Smooth muscle cell (in vitro differentiated cells): ENCODE measurements around the gene CORIN. TPM values are rescaled to one million over a fixed set of nuclear protein-coding genes. Genes with fewer than 3 reads are reported as not detected.

Experiments
- DNase-seq: peaks from one replicate; lab custom pipeline; 2025; ENCODE audit not compliant: unreplicated experiment; lab: John Stamatoyannopoulos, UW
- H2AFZ ChIP-seq: fragments of 200-600 bp; sonication (generic); 2 replicates; pipeline ENCODE4 v1.6.0; 2016; ENCODE audit warnings: antibody characterized with exemption, low read depth, mild to moderate bottlenecking
- H3F3A ChIP-seq: fragments of 200-600 bp; sonication (generic); 2 replicates; pipeline ENCODE4 v1.6.0; 2017; ENCODE audit warnings: antibody characterized with exemption, low read depth
- H3K27ac ChIP-seq: fragments of 200-600 bp; sonication (generic); 2 replicates; pipeline ENCODE4 v1.5.1; 2016; ENCODE audit warnings: low read depth, mild to moderate bottlenecking
- H3K27me3 ChIP-seq: fragments of 200-600 bp; sonication (generic); 2 replicates; pipeline ENCODE4 v1.6.1; 2016; ENCODE audit warnings: low read depth, mild to moderate bottlenecking
- H3K36me3 ChIP-seq: fragments of 200-600 bp; sonication (generic); 2 replicates; pipeline ENCODE4 v1.5.1; 2016; ENCODE audit warnings: low read depth
- H3K4me1 ChIP-seq: fragments of 200-600 bp; sonication (generic); 2 replicates; pipeline ENCODE4 v1.5.1; 2016; ENCODE audit warnings: low read depth
- H3K4me2 ChIP-seq: fragments of 200-600 bp; sonication (generic); 2 replicates; pipeline ENCODE4 v1.6.0; 2016; ENCODE audit warnings: mild to moderate bottlenecking
- H3K4me3 ChIP-seq: fragments of 200-600 bp; sonication (generic); 2 replicates; pipeline ENCODE4 v1.5.1; 2016; ENCODE audit warnings: mild to moderate bottlenecking
- H3K79me2 ChIP-seq: fragments of 200-600 bp; sonication (generic); 2 replicates; pipeline ENCODE4 v1.6.0; 2016; ENCODE audit warnings: low read depth, mild to moderate bottlenecking
- H3K9ac ChIP-seq: fragments of 200-600 bp; sonication (generic); 2 replicates; pipeline ENCODE4 v1.6.0; 2016; ENCODE audit warnings: low read depth
- H3K9me3 ChIP-seq: fragments of 200-600 bp; sonication (generic); replicated peaks from 2 replicates; pipeline ENCODE4 v1.5.1; 2016; ENCODE audit warnings: low read depth
- H4K20me1 ChIP-seq: fragments of 200-600 bp; sonication (generic); 2 replicates; pipeline ENCODE4 v1.6.0; 2016; ENCODE audit warnings: low read depth
- CTCF ChIP-seq: fragments of 200-600 bp; sonication (generic); IDR thresholded peaks from 2 replicates; pipeline ENCODE4 v1.5.1; 2017; ENCODE audit warnings: borderline replicate concordance, mild to moderate bottlenecking, antibody characterized with exemption; ENCODE audit not compliant: insufficient read depth, poor library complexity, severe bottlenecking
- WGBS: methylation state at CpG from one replicate; pipeline ENCODE4 v1.1.7; 2016; ENCODE audit warnings: low lambda C conversion rate; 5-methylcytosine and 5-hydroxymethylcytosine counted together
- polyA plus RNA-seq: library from polyadenylated mRNA; unstranded; fragments of >200 nt; fragmentation: Nextera tagmentation; extraction: Ambion mirVana; gene quantifications from 2 replicates; pipeline ENCODE4 v1.2.1, GENCODE V29; 2016
- total RNA-seq: library from RNA; depleted of rRNA; stranded (reverse); fragments of >200 nt; gene quantifications from 2 replicates; pipeline ENCODE4 v1.2.3, GENCODE V29; 2014

Gene CORIN
- total and polyA plus RNA-seq, 2 experiments from 2014 or later = 0.27 to 1.8 TPM

DNA sequence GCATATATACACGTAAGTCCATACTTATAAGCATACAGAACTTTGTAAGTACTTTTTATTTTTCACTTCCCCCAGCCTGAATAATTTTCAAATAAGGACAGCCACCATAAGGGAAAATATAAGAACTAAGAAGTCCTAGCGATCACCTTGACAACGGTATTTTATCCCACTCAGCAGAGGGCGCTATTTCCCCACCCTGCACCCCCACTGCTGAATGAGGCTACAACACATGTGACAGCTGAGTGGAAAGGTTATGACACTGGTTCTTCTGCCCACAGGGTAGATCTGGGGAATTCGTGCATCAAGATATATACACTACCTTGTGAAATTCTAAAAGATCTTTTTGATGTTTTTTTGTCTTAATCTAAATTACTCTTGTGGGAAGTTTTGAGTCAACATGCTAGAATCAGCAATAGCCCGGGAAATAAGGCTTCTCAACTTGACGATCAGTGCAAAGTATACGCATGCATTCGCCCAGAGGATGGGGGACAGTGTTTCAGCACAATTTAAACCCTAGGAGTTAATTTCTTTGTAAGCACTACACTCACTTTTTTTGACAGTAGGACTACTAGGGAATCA is 151.5 kb downstream of the CORIN start:
- H3K79me2 ChIP-seq = no peaks in the 10 kb centered on the region
- no peak overlapping the region for H3K4me2 ChIP-seq
- no peaks in the 10 kb centered on the region for H3K4me1 ChIP-seq
- H3K4me3 ChIP-seq = no peak overlapping the region
- H3K27me3 ChIP-seq = peaks cover 13% of the 10 kb centered on the region
- H3K36me3 ChIP-seq = no peaks in the 10 kb centered on the region
- TF ChIP-seq CTCF = peak; percentile 68
- 43% methylated on average over 9 of the region's 9 CpGs for WGBS
- H2AFZ ChIP-seq = no peak overlapping the region
- DNase-seq = no peak
- no peak overlapping the region for H3K9ac ChIP-seq
- H3F3A ChIP-seq = no peaks in the 10 kb centered on the region
- no peak overlapping the region for H3K27ac ChIP-seq
- H3K9me3 ChIP-seq = no peaks in the 10 kb centered on the region
- H4K20me1 ChIP-seq = no peaks in the 10 kb centered on the region

DNA sequence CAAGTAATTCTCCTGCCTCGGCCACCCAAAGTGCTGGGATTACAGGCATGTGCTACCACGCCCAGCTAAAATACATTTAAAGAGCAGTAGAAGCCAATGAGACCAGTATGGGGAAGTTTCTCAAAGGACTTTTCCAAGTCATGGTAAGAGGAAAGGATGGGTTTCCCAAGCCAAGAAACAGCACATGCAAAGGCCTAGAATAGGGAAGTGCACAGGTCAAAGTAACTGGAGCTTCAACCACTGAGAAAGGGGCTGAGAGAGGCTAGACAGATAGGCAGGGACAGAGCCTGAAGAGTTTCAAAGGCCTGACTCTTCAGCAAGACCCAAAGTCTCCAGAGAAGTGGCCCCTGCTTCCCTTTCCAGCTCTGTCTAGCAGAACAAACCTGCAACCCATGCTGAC is 162.1 kb downstream of the CORIN start:
- H3K9me3 ChIP-seq = no peaks in the 10 kb centered on the region
- no peaks in the 10 kb centered on the region for H3K79me2 ChIP-seq
- H3K27me3 ChIP-seq = peaks cover 8% of the 10 kb centered on the region
- 87% methylated on average over 2 of the region's 2 CpGs for WGBS
- no peak overlapping the region for H3K4me3 ChIP-seq
- no peak overlapping the region for H3K27ac ChIP-seq
- no peaks in the 10 kb centered on the region for H3F3A ChIP-seq
- no peaks in the 10 kb centered on the region for H3K36me3 ChIP-seq
- H3K9ac ChIP-seq = no peak overlapping the region
- H3K4me1 ChIP-seq = no peaks in the 10 kb centered on the region
- H3K4me2 ChIP-seq = no peak overlapping the region
- DNase-seq = no peak
- TF ChIP-seq CTCF = no peak
- no peak overlapping the region for H2AFZ ChIP-seq
- no peaks in the 10 kb centered on the region for H4K20me1 ChIP-seq

DNA sequence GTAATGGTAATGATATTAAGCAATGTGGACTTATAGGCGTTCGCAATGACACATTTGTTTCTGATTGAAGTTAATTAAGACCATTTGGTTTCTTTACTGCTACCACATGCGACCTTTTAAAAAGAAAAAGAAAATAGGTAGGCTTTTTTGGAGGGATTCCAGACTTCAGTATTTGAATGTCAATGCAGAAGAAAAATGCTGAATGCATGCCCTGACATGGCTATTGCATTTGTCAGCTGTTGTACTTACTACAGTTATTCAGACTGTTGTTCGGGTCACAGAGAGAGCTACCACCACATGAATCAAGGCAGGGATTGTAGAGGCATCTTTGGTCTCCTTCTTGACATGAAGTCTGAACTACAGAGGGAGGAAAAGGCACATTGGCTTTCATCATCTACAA is 163.7 kb downstream of the CORIN start:
- Histone ChIP-seq H3K27me3 (peaks cover 8% of the 10 kb centered on the region), H3K27ac (no peak overlapping the region), H3K9me3 (no peaks in the 10 kb centered on the region), H3K4me2 (no peak overlapping the region), H3K79me2 (no peaks in the 10 kb centered on the region), H3K4me3 (no peak overlapping the region), H2AFZ (no peak overlapping the region), H3K36me3 (no peaks in the 10 kb centered on the region), H3F3A (no peaks in the 10 kb centered on the region), H4K20me1 (no peaks in the 10 kb centered on the region), H3K4me1 (no peaks in the 10 kb centered on the region), H3K9ac (no peak overlapping the region)
- no peak for TF ChIP-seq CTCF
- no peak for DNase-seq
- 86% methylated on average over 4 of the region's 4 CpGs for WGBS

DNA sequence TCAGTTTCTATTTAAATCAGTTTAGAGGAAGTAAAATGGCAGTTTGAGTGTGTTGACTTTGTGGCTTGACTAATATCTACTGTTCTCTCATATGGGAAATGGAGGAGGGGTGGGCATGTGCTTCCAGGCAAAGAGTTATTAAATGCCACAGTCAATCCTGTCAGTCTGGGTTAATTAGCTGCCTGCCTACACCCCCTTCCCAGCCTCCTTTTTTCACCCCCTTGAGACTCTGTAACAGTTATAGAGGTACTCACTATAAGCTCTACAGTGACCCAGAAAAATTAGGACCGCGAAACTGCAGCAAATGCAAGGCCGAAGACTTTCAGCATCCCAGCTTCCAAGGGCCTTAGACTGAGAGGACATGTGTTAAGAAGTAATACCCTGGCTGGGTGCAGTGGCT is 165.2 kb downstream of the CORIN start:
- no peaks in the 10 kb centered on the region for H3F3A ChIP-seq
- WGBS = 99% methylated on average over 3 of the region's 3 CpGs
- H3K27ac ChIP-seq = no peak overlapping the region
- H4K20me1 ChIP-seq = no peaks in the 10 kb centered on the region
- no peak for DNase-seq
- peaks cover 8% of the 10 kb centered on the region for H3K27me3 ChIP-seq
- no peaks in the 10 kb centered on the region for H3K79me2 ChIP-seq
- no peaks in the 10 kb centered on the region for H3K9me3 ChIP-seq
- TF ChIP-seq CTCF = no peak
- no peak overlapping the region for H3K4me2 ChIP-seq
- no peaks in the 10 kb centered on the region for H3K4me1 ChIP-seq
- H2AFZ ChIP-seq = no peak overlapping the region
- no peak overlapping the region for H3K4me3 ChIP-seq
- no peak overlapping the region for H3K9ac ChIP-seq
- H3K36me3 ChIP-seq = no peaks in the 10 kb centered on the region
